IPS-15b (cell line): Measurements from ENCODE around the gene MALRD1.

ENCODE experiments used
- H3K27me3 ChIP-seq: one replicate; pipeline ENCODE4 v1.6.1; 2013; ENCODE audit warnings: low read length; ENCODE audit not compliant: control insufficient read depth, insufficient read depth
- H3K36me3 ChIP-seq: one replicate; pipeline ENCODE4 v1.6.1; 2013; ENCODE audit warnings: low read length; ENCODE audit not compliant: control insufficient read depth, insufficient read depth
- H3K4me1 ChIP-seq: one replicate; pipeline ENCODE4 v1.6.1; 2013; ENCODE audit warnings: mild to moderate bottlenecking, low read length; ENCODE audit not compliant: control insufficient read depth, insufficient read depth
- H3K4me3 ChIP-seq: one replicate; pipeline ENCODE4 v1.5.1; 2013; ENCODE audit warnings: low read depth, low read length
- H3K9ac ChIP-seq: one replicate; pipeline ENCODE4 v1.6.1; 2013; ENCODE audit warnings: low read depth, mild to moderate bottlenecking, low read length
- H3K9me3 ChIP-seq: one replicate; pipeline ENCODE4 v1.6.1; 2013; ENCODE audit warnings: mild to moderate bottlenecking, low read length; ENCODE audit not compliant: control insufficient read depth, insufficient read depth

The MALRD1 gene

GRCh38 chr10:19453967-19454366, 405.4 kb downstream of the MALRD1 start:
- Histone ChIP-seq H3K4me3 (no peak overlapping the region), H3K36me3 (no peaks in the 10 kb centered on the region), H3K9me3 (no peaks in the 10 kb centered on the region), H3K4me1 (no peaks in the 10 kb centered on the region), H3K9ac (no peak overlapping the region), H3K27me3 (no peaks in the 10 kb centered on the region)

- H3K4me1 ChIP-seq, result no peaks in the 10 kb centered on the region
- no peak overlapping the region for H3K4me3 ChIP-seq
- no peaks in the 10 kb centered on the region for H3K27me3 ChIP-seq
- no peaks in the 10 kb centered on the region for H3K9me3 ChIP-seq
- H3K9ac ChIP-seq, result no peak overlapping the region
- H3K36me3 ChIP-seq, result no peaks in the 10 kb centered on the region
Observed at GRCh38 chr10:19461588-19461987, 413.0 kb downstream of the MALRD1 start.

GRCh38 chr10:19466709-19467108, 418.1 kb downstream of the MALRD1 start:
- no peaks in the 10 kb centered on the region for H3K4me1 ChIP-seq
- H3K4me3 ChIP-seq, result no peak overlapping the region
- no peak overlapping the region for H3K9ac ChIP-seq
- no peaks in the 10 kb centered on the region for H3K9me3 ChIP-seq
- H3K27me3 ChIP-seq, result no peaks in the 10 kb centered on the region
- H3K36me3 ChIP-seq, result no peaks in the 10 kb centered on the region

- no peaks in the 10 kb centered on the region for H3K36me3 ChIP-seq
- no peaks in the 10 kb centered on the region for H3K27me3 ChIP-seq
- H3K4me3 ChIP-seq, result no peak overlapping the region
- no peak overlapping the region for H3K9ac ChIP-seq
- H3K4me1 ChIP-seq, result no peaks in the 10 kb centered on the region
- H3K9me3 ChIP-seq, result no peaks in the 10 kb centered on the region
Observed at GRCh38 chr10:19468413-19468812, 419.8 kb downstream of the MALRD1 start.

- Histone ChIP-seq H3K4me1 (no peaks in the 10 kb centered on the region), H3K9me3 (no peaks in the 10 kb centered on the region), H3K9ac (no peak overlapping the region), H3K36me3 (no peaks in the 10 kb centered on the region), H3K27me3 (no peaks in the 10 kb centered on the region), H3K4me3 (no peak overlapping the region)
Observed at GRCh38 chr10:19469521-19469920, 420.9 kb downstream of the MALRD1 start.

GRCh38 chr10:19479854-19480253, 431.3 kb downstream of the MALRD1 start:
- no peaks in the 10 kb centered on the region for H3K36me3 ChIP-seq
- H3K4me3 ChIP-seq, result no peak overlapping the region
- no peak overlapping the region for H3K9ac ChIP-seq
- no peaks in the 10 kb centered on the region for H3K9me3 ChIP-seq
- H3K27me3 ChIP-seq, result no peaks in the 10 kb centered on the region
- no peaks in the 10 kb centered on the region for H3K4me1 ChIP-seq

GRCh38 chr10:19480353-19480752, 431.8 kb downstream of the MALRD1 start:
- H3K36me3 ChIP-seq, result no peaks in the 10 kb centered on the region
- no peaks in the 10 kb centered on the region for H3K4me1 ChIP-seq
- no peaks in the 10 kb centered on the region for H3K27me3 ChIP-seq
- H3K9ac ChIP-seq, result no peak overlapping the region
- no peaks in the 10 kb centered on the region for H3K9me3 ChIP-seq
- no peak overlapping the region for H3K4me3 ChIP-seq

- Histone ChIP-seq H3K4me1 (peaks cover under 1% of the 10 kb centered on the region), H3K27me3 (no peaks in the 10 kb centered on the region), H3K9ac (no peak overlapping the region), H3K36me3 (no peaks in the 10 kb centered on the region), H3K4me3 (no peak overlapping the region), H3K9me3 (no peaks in the 10 kb centered on the region)
Observed at GRCh38 chr10:19483421-19483820, 434.8 kb downstream of the MALRD1 start.

GRCh38 chr10:19488592-19489280, 440.1 kb downstream of the MALRD1 start:
- Histone ChIP-seq H3K9me3 (no peaks in the 10 kb centered on the region), H3K9ac (peak overlapping the region; percentile 14)

GRCh38 chr10:19491166-19491565, 442.6 kb downstream of the MALRD1 start:
- Histone ChIP-seq H3K9me3 (no peaks in the 10 kb centered on the region), H3K27me3 (no peaks in the 10 kb centered on the region), H3K4me3 (no peak overlapping the region), H3K4me1 (peaks cover 7% of the 10 kb centered on the region), H3K36me3 (no peaks in the 10 kb centered on the region), H3K9ac (no peak overlapping the region)

More at GRCh38 chr10:19488592-19489280, 440.1 kb downstream of the MALRD1 start:
- Histone ChIP-seq H3K4me3 (peak overlapping the region; percentile 15), H3K27me3 (no peaks in the 10 kb centered on the region), H3K4me1 (peaks cover 7% of the 10 kb centered on the region), H3K36me3 (no peaks in the 10 kb centered on the region)

GRCh38 chr10:19493917-19494316, 445.3 kb downstream of the MALRD1 start:
- H3K9me3 ChIP-seq, result no peaks in the 10 kb centered on the region
- H3K36me3 ChIP-seq, result no peaks in the 10 kb centered on the region
- H3K27me3 ChIP-seq, result no peaks in the 10 kb centered on the region
- peaks cover 4% of the 10 kb centered on the region for H3K4me1 ChIP-seq
- no peak overlapping the region for H3K4me3 ChIP-seq
- no peak overlapping the region for H3K9ac ChIP-seq

GRCh38 chr10:19497026-19497425, 448.4 kb downstream of the MALRD1 start:
- Histone ChIP-seq H3K36me3 (no peaks in the 10 kb centered on the region), H3K4me3 (no peak overlapping the region), H3K27me3 (no peaks in the 10 kb centered on the region), H3K4me1 (no peaks in the 10 kb centered on the region), H3K9me3 (no peaks in the 10 kb centered on the region), H3K9ac (no peak overlapping the region)
